ENCODE data around the gene PMS2. TPM values are rescaled to one million over a fixed set of nuclear protein-coding genes. Genes with fewer than 3 reads are reported as not detected.

Gene PMS2
- total RNA-seq, 2 donors from 2014 or later = 17.4 to 20.6 TPM

Other genes starting within 250 kb of the PMS2 start
- 10 to 100 TPM; 22.4 to 28.3 TPM for gene RNF216, start 227.4 kb downstream of the PMS2 start, total RNA-seq
- not detected for gene OCM, start 128.3 kb downstream of the PMS2 start, total RNA-seq
- 100 to 1,000 TPM in 1 of 2 donors, 10 to 100 TPM in 1; 58.5 to 133 TPM for gene CCZ1, start 110.3 kb downstream of the PMS2 start, total RNA-seq
- gene RSPH10B, start 38.4 kb downstream of the PMS2 start, total RNA-seq = 1 to 10 TPM in 1 of 2 donors, under 1 TPM in 1; 0.11 to 2.2 TPM
- gene AIMP2, start 223 bp upstream of the PMS2 start, total RNA-seq = 10 to 100 TPM; 21.5 to 45.2 TPM
- under 1 TPM in 1 of 2 donors, not detected in 1; 0.26 TPM for gene ANKRD61, start 22.3 kb upstream of the PMS2 start, total RNA-seq
- 100 to 1,000 TPM; 116 to 117 TPM for gene EIF2AK1, start 50.1 kb upstream of the PMS2 start, total RNA-seq
- 10 to 100 TPM in 1 of 2 donors, 1 to 10 TPM in 1; 9.9 to 10.5 TPM for gene USP42, start 95.9 kb upstream of the PMS2 start, total RNA-seq